ENCODE measurements around the gene PTPN1.

Gene PTPN1

DNA sequence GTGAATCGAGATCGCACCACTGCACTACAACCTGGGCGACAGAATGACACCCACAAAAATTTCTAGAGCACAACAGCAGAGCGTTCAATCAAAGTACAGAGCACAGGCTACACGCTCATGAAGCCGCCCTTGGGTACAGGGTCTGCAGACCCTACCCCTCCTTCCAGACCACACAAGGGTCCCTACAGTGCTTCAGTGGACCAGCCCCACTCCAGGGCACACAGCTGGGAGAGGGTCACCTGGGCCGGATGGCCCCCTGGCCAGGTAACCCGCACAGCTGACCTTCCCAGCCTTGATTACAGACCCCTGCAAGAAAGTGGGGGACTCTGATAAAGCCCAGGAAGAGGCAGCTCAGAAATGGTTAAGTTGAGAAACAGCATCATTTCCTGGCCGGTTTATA is 117.6 kb downstream of the PTPN1 start:
- TF ChIP-seq FOXP2 (optimal IDR thresholded peaks at IDR 0.05; ENCODE audit: borderline replicate concordance, extremely low read depth, extremely low read length, insufficient read depth) = no peak
- TF ChIP-seq TAF1 (IDR thresholded peaks at IDR 0.05; ENCODE audit: borderline replicate concordance, insufficient read depth, low read length) = no peak
- no peak for TF ChIP-seq SIN3A (IDR thresholded peaks at IDR 0.05; ENCODE audit: borderline replicate concordance, insufficient read depth, low read length)
- TF ChIP-seq REST (IDR thresholded peaks at IDR 0.05; ENCODE audit: insufficient read depth in 1 of 2, low read depth in 2 of 2, low read length in 2 of 2) = no peak
- no peak for TF ChIP-seq POLR2AphosphoS5 (IDR thresholded peaks at IDR 0.05; ENCODE audit: low read depth, low read length)

DNA sequence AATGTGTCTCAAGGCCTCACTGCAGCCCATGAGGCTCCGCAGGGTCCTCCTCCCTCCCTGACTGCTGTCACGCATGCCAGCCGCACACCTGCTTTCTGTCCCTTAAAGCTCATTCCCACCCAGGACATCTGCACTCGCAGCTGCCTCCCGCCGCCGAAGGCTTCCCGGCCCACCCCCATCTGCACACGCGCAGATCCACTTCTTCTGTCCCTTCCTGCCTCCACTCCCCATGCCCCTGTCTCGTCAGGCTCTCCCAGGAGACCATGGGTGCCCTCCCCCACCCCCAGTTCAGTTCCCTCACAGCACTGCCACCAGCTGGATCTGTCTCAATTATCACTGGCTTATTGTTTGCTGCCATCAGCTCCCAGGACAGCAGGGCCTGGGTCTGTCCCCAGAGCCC is 118.1 kb downstream of the PTPN1 start:
- TF ChIP-seq TAF1 (IDR thresholded peaks at IDR 0.05; ENCODE audit: borderline replicate concordance, insufficient read depth, low read length) = no peak
- no peak for TF ChIP-seq REST (IDR thresholded peaks at IDR 0.05; ENCODE audit: insufficient read depth in 1 of 2, low read depth in 2 of 2, low read length in 2 of 2)
- TF ChIP-seq FOXP2 (optimal IDR thresholded peaks at IDR 0.05; ENCODE audit: borderline replicate concordance, extremely low read depth, extremely low read length, insufficient read depth) = no peak
- no peak for TF ChIP-seq SIN3A (IDR thresholded peaks at IDR 0.05; ENCODE audit: borderline replicate concordance, insufficient read depth, low read length)
- no peak for TF ChIP-seq POLR2AphosphoS5 (IDR thresholded peaks at IDR 0.05; ENCODE audit: low read depth, low read length)

DNA sequence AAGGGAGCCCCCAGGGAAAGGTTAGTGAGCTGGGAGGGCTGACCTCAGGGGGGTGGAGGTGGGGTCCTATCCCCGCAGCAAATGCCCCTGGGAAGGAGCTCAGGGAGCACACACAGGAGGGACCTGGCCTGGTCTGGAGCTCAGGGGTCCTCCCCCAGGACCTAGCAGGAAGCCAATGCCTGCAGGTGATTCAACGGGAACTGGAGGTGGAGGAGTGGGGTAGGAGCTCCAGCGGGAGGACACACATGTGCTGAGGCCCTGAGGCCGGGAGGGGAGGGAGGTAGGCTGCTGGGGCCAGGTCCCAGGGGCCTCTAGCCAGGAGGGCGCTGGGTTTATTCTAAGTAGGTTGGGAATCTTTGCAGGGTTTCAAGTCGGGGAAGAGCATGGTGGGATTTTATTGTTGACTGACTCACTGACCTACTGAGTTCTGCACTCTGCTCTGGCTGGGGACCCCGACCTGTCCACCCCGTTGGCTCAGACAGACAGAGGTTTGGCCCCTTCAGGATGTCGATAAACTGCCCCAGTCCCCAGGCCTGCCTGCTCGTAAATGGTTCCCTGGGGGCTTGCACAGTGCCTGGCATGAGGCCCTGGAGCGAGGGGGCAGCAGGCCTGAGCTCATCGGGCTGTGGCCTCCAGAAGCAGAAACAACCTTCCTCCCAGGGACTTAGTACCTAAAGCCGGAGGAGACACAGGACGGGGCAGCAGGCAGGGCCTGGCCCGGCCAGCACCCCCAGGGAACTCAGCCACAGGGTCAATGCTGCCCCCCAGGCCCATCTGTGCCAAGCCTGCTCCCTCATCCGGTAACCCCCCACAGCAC is 118.9 kb downstream of the PTPN1 start:
- TF ChIP-seq TAF1 (IDR thresholded peaks at IDR 0.05; ENCODE audit: borderline replicate concordance, insufficient read depth, low read length) (no peak), POLR2AphosphoS5 (IDR thresholded peaks at IDR 0.05; ENCODE audit: low read depth, low read length) (no peak), FOXP2 (optimal IDR thresholded peaks at IDR 0.05; ENCODE audit: borderline replicate concordance, extremely low read depth, extremely low read length, insufficient read depth) (no peak), REST (IDR thresholded peaks at IDR 0.05; ENCODE audit: insufficient read depth in 1 of 2, low read depth in 2 of 2, low read length in 2 of 2) (no peak), SIN3A (IDR thresholded peaks at IDR 0.05; ENCODE audit: borderline replicate concordance, insufficient read depth, low read length) (no peak)

DNA sequence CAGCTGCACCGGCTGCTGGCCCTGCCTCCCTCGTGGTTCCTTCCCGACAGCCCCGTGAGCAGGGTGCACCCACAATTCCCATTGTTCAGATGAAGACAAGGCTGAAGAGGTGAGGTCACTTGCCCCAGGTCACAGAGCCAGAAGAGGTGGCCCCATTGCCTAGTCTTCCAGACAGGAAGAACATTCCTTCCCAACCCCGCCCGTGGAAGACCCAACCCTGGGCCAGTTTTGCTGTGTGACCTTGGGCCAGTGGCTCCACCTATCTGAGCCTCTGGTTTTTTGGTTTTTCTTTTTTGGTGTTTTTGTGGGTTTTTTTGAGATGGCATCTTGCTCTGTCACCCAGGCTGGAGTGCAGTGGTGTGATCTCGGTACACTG is 119.5 kb downstream of the PTPN1 start:
- TF ChIP-seq REST (IDR thresholded peaks at IDR 0.05; ENCODE audit: insufficient read depth in 1 of 2, low read depth in 2 of 2, low read length in 2 of 2) (no peak), TAF1 (IDR thresholded peaks at IDR 0.05; ENCODE audit: borderline replicate concordance, insufficient read depth, low read length) (no peak), POLR2AphosphoS5 (IDR thresholded peaks at IDR 0.05; ENCODE audit: low read depth, low read length) (no peak), FOXP2 (optimal IDR thresholded peaks at IDR 0.05; ENCODE audit: borderline replicate concordance, extremely low read depth, extremely low read length, insufficient read depth) (no peak), SIN3A (IDR thresholded peaks at IDR 0.05; ENCODE audit: borderline replicate concordance, insufficient read depth, low read length) (no peak)
